HG03432 (cell line): ENCODE data around the gene USP47.

Experiments
- ATAC-seq: cut with Tn5 transposase; IDR thresholded peaks from one replicate; pipeline ENCODE4 v1.9.1; 2021; ENCODE audit warnings: mild to moderate bottlenecking, moderate library complexity; ENCODE audit not compliant: unreplicated experiment

USP47 gene

DNA sequence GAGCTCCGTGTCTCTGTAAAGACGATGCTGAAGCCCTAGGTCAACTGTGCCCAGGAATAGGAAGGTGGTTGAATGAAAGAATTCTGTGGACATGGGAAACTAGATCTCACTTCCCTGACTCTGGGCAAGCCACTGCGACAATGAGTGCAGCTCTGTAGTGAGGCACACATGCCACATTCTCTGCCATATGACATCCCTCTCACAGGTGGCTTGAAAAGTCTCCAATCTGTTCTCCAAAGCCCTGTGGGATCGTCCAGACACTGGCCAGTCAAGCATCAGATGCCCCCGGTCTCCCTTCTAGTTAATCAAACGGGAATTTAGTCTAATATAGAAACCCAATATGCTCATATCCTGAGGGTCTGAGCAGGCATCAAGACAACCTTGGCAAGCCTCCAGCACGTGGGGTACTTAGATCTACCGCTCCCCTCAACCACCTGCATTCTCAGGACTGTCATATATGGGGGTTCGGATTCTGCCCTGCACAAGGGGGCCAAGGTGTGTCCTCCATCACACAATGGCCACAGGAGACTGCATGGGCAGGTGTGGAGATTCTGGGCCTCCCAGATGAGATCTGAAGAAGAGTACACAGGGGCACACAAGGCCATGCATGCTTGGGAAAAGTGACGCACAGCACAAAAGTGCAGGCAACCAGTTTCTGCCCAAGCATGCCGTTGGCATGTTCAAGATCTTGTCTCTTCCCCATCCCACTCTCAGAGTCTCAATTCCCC, 154.7 kb downstream of the USP47 start:
- ATAC-seq = no peak

DNA sequence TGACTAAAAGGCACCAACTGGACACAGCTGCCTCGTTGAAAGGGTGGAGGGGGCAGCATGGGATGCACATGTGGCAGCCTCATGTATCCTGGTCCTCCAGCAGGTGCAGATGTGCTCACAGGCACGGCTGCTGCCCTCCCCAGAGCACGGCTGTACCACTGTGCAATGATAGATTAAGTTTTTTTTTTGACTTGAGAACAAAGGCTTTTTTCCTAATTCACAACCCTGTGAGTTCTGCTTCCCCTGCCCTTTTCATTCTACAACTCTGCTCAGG, 155.2 kb downstream of the USP47 start:
- no peak for ATAC-seq

GRCh38 chr11:11998091-11998781, 156.5 kb downstream of the USP47 start:
- ATAC-seq = no peak

DNA sequence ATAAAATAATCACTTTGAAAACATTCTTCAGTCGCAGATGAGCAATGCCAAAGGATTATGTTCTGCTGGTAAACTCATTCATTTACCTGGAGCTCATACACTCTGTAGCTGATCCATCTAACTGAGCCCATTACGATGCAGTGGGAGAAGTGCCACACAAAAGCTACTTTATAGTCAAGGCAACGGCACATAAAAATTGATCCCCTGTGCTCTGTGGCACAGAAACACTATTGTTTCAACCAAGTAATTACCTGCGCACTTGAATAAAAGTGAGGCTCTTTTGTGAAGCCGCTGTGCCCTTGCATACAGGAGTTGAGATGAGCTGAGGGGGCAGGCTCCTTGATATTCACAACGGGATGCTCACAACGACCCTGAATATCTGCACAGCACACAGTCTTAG, 159.4 kb downstream of the USP47 start:
- ATAC-seq = no peak

DNA sequence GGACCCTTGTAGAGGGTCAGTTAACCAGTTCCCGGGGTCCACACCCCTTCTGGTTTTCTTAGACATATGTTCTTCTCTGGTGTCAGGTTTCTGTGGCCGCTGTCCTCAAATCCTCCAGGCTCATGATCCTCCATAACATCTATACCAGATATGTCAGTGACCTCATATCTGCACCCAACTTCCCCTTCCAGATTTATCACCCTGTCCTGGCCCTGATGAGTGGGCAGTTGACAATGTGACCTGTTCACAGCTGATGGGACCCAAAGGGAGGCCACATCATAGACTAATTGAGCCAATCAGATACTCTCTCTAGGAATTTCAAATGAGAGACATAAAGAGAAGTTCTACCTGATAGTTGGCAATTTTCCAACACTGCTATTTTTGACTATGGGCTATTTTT, 161.6 kb downstream of the USP47 start:
- no peak for ATAC-seq

DNA sequence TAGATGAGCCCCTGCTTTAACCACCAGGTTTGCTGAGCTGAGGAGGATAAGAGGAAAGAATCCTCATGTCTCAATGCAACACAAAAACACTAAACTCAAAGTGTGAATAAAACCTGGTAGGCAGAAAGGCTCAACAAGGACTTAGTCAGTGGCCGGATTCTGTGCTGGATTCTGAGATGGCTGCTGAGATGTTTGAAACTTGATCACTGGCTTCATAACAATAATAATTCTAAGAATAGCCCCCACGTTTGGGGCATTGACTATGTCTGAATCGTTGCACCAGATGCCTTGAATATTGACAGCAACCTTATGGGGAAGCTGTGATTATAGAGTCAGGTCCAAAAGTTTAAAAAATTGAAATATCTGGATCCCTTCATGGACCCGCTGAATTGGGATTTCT, 162.0 kb downstream of the USP47 start:
- no peak for ATAC-seq

DNA sequence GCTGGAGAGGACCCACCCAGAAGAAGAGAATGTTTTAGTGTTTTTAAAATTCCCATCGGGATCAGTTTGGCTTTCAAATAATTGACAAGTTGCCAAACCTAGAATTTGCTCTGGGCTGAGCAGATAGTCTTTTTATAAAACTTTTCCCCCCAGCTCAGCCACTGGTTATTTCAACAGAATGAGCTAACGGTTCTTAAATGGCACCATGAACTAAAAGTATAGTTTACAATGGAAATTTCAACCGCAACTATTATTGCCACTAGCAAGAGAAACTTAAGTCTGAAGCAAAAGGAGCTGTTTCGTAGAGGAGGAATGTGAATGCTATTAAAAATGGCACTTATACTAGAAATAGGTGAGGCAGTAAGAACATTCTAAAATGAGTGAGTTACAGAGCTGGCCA, 163.3 kb downstream of the USP47 start:
- ATAC-seq = no peak

GRCh38 chr11:12005476-12005875, 163.7 kb downstream of the USP47 start:
- no peak for ATAC-seq

- ATAC-seq = no peak
Observed at GRCh38 chr11:12006552-12007229, 164.9 kb downstream of the USP47 start.

DNA sequence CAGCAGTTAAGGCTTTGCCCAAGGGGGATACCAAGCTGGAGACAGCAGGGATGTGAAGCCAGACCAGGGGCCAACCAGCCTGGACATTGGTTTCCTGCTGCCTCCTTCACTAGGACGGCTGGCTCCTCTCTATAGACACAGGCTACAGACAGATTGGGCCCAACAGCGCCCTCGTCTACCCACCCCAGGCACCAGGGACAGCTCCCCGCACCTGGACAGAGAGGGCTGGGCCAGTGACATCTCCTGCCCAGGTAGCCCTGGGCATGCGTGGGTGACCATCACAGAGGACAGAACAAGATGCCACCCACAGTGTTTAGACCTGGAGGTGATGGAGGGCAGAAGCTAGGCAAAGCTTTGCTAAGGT, 165.4 kb downstream of the USP47 start:
- ATAC-seq = no peak

- ATAC-seq = no peak
Observed at GRCh38 chr11:12007769-12008737, 166.3 kb downstream of the USP47 start, which contains the start of gene DKK3. TSS of gene DKK3 (minus strand) at chr11:12008626. CDS start at chr11:12008582, 44 bp downstream.
